GM21360 (cell line): Measurements from ENCODE around the gene PTPN1.

Source experiments
- ATAC-seq: cut with Tn5 transposase; IDR thresholded peaks from one replicate; pipeline ENCODE4 v1.9.1; 2021; ENCODE audit warnings: mild to moderate bottlenecking, moderate library complexity; ENCODE audit not compliant: unreplicated experiment

PTPN1 gene

GRCh38 chr20:50510706-50511542 lies 741 bp downstream of the PTPN1 start:
- no peak for ATAC-seq

- no peak for ATAC-seq
Observed at GRCh38 chr20:50512323-50512722, 2.1 kb downstream of the PTPN1 start.

GRCh38 chr20:50513169-50514034 lies 3.2 kb downstream of the PTPN1 start:
- ATAC-seq: no peak

GRCh38 chr20:50514035-50514337 lies 3.8 kb downstream of the PTPN1 start:
- no peak for ATAC-seq

GRCh38 chr20:50514750-50515149 lies 4.6 kb downstream of the PTPN1 start:
- no peak for ATAC-seq

GRCh38 chr20:50515471-50516106 lies 5.4 kb downstream of the PTPN1 start:
- no peak for ATAC-seq

- ATAC-seq: no peak
Observed at GRCh38 chr20:50516180-50516934, 6.2 kb downstream of the PTPN1 start.

GRCh38 chr20:50516935-50517816 lies 7.0 kb downstream of the PTPN1 start:
- ATAC-seq: no peak

- ATAC-seq: no peak
Observed at GRCh38 chr20:50517817-50518154, 7.6 kb downstream of the PTPN1 start.

GRCh38 chr20:50518270-50518721 lies 8.1 kb downstream of the PTPN1 start:
- no peak for ATAC-seq

GRCh38 chr20:50519036-50519762 lies 9.0 kb downstream of the PTPN1 start:
- ATAC-seq: no peak

- ATAC-seq: no peak
Observed at GRCh38 chr20:50520222-50520880, 10.2 kb downstream of the PTPN1 start.

- ATAC-seq: no peak
Observed at GRCh38 chr20:50521221-50522052, 11.3 kb downstream of the PTPN1 start.

GRCh38 chr20:50522053-50522674 lies 12.0 kb downstream of the PTPN1 start:
- no peak for ATAC-seq

GRCh38 chr20:50523552-50524167 lies 13.5 kb downstream of the PTPN1 start:
- ATAC-seq: no peak

GRCh38 chr20:50525681-50526080 lies 15.5 kb downstream of the PTPN1 start:
- ATAC-seq: no peak

GRCh38 chr20:50526403-50526989 lies 16.3 kb downstream of the PTPN1 start:
- no peak for ATAC-seq
